Glutamatergic neuron (in vitro differentiated cells): ENCODE data around the gene KRTAP10-2. TPM values are rescaled to one million over a fixed set of nuclear protein-coding genes. Genes with fewer than 3 reads are reported as not detected.

ENCODE experiments used
- DNase-seq: peaks from one replicate; pipeline ENCODE4 v3.0.0; 2022
- H3K27ac Mint-ChIP-seq: one replicate; pipeline ENCODE4 v1.8.0; 2020; ENCODE audit warnings: mild to moderate bottlenecking, mixed read lengths, inconsistent platforms; ENCODE audit not compliant: unreplicated experiment
- H3K27me3 Mint-ChIP-seq: one replicate; pipeline ENCODE4 v1.8.0; 2020; ENCODE audit warnings: mild to moderate bottlenecking, moderate library complexity, mixed read lengths, inconsistent platforms; ENCODE audit not compliant: unreplicated experiment
- H3K36me3 Mint-ChIP-seq: one replicate; pipeline ENCODE4 v1.8.0; 2020; ENCODE audit warnings: mild to moderate bottlenecking, mixed read lengths, inconsistent platforms; ENCODE audit not compliant: unreplicated experiment
- H3K4me1 Mint-ChIP-seq: one replicate; pipeline ENCODE4 v1.8.0; 2020; ENCODE audit warnings: mild to moderate bottlenecking, low read depth, mixed read lengths, inconsistent platforms; ENCODE audit not compliant: unreplicated experiment
- H3K4me3 Mint-ChIP-seq: one replicate; pipeline ENCODE4 v1.8.0; 2020; ENCODE audit warnings: mild to moderate bottlenecking, mixed read lengths, inconsistent platforms; ENCODE audit not compliant: unreplicated experiment
- H3K9me3 Mint-ChIP-seq: one replicate; pipeline ENCODE4 v1.8.0; 2020; ENCODE audit warnings: mild to moderate bottlenecking, moderate library complexity, mixed read lengths, inconsistent platforms; ENCODE audit not compliant: unreplicated experiment
- total RNA-seq: library from RNA; stranded (reverse); fragmentation: NEBNext Ultra II Directional; extraction: Animal tissue kit (Norgen Biotek cat#: 25700); gene quantifications from one replicate; pipeline ENCODE4 v1.2.1, GENCODE V29; 2021; ENCODE audit not compliant: unreplicated experiment
- TF ChIP-seq, protein P1 (sequence below): fragments of 200-600 bp; sonication (generic); IDR thresholded peaks from one replicate; pipeline ENCODE4 v1.5.0; 2021; ENCODE audit not compliant: partially characterized antibody, unreplicated experiment

Gene KRTAP10-2
- total RNA-seq, 1 donor from 2014 or later = not detected

DNA sequence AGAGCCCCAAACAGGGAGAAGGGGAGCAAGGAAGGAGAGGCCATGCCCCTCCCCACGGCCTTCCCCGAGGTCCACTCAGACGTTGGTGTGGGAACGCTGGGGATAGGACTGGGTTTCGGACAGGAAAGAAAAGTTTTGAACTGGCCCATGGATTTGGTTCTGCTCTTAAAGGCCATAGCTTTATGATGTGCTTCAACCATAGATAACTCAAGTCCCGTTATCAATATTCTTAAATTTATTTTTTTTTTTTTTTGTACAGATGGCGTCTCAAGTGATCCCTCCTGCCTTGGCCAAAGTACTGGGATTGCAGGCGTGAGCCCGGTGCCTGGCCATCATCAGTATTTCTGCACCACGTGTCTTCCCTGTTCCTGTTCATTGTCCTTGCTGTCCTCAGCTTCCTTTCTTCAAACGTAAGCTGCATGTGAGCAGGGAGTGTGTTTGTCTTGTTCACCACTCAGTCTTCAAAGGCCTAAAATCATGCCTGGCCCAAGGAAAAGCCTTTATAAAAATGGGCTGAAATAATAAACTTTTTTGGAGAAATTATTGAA is 10.5 kb downstream of the KRTAP10-2 start:
- no peaks in the 10 kb centered on the region for H3K27me3 Mint-ChIP-seq
- DNase-seq = no peak
- H3K36me3 Mint-ChIP-seq = peaks cover 5% of the 10 kb centered on the region
- no peaks in the 10 kb centered on the region for H3K4me1 Mint-ChIP-seq
- H3K9me3 Mint-ChIP-seq = peaks cover 6% of the 10 kb centered on the region
- H3K27ac Mint-ChIP-seq = no peak overlapping the region
- TF ChIP-seq, protein P1, sequence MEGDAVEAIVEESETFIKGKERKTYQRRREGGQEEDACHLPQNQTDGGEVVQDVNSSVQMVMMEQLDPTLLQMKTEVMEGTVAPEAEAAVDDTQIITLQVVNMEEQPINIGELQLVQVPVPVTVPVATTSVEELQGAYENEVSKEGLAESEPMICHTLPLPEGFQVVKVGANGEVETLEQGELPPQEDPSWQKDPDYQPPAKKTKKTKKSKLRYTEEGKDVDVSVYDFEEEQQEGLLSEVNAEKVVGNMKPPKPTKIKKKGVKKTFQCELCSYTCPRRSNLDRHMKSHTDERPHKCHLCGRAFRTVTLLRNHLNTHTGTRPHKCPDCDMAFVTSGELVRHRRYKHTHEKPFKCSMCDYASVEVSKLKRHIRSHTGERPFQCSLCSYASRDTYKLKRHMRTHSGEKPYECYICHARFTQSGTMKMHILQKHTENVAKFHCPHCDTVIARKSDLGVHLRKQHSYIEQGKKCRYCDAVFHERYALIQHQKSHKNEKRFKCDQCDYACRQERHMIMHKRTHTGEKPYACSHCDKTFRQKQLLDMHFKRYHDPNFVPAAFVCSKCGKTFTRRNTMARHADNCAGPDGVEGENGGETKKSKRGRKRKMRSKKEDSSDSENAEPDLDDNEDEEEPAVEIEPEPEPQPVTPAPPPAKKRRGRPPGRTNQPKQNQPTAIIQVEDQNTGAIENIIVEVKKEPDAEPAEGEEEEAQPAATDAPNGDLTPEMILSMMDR = no peak
- no peak overlapping the region for H3K4me3 Mint-ChIP-seq

DNA sequence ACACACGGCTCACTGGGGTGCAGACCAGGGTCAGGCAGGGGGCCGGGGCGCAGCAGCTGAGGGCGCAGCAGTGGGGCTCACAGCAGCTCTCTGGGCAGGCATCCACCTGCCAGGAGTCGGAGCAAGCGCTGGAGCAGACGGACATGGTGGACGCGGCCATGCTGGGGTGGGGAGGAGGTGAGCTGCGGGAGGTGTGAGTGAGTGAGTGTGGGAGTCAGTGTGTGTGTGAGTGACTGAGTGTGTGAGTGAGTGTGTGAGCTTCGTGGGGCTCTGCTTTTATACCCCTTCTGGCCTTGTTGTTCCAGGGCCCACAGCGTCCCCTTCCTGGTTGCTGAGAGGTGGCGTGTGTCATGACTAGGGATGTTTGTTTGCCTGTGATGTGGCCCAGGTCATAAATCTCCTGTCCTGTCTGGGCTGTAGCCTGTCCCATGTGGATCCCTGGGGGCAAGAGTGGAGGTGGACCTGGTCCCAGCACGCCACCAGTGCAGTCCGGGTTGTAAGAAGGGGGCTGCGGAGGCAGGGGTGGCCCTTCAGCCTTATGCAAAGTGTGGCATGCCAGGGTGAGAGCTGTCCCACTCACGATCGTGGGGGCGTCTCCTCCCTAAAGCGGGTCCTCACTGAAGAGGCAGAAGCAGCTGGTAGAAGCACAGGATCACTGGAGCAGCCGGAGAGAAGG is 11.2 kb downstream of the KRTAP10-2 start, which contains the start of gene KRTAP10-1:
KRTAP10-1 (minus strand) TSS at position 205 of the 676 bp plus-strand sequence; CDS start at position 160, 45 bp downstream.
- TF ChIP-seq, protein P1 = no peak
- peaks cover 5% of the 10 kb centered on the region for H3K36me3 Mint-ChIP-seq
- no peak for DNase-seq
- no peaks in the 10 kb centered on the region for H3K27me3 Mint-ChIP-seq
- no peak within 1 kb of the TSS for H3K4me3 Mint-ChIP-seq
- H3K4me1 Mint-ChIP-seq = no peaks in the 10 kb centered on the region
- peaks cover 8% of the 10 kb centered on the region for H3K9me3 Mint-ChIP-seq
- H3K27ac Mint-ChIP-seq = no peak within 1 kb of the TSS

DNA sequence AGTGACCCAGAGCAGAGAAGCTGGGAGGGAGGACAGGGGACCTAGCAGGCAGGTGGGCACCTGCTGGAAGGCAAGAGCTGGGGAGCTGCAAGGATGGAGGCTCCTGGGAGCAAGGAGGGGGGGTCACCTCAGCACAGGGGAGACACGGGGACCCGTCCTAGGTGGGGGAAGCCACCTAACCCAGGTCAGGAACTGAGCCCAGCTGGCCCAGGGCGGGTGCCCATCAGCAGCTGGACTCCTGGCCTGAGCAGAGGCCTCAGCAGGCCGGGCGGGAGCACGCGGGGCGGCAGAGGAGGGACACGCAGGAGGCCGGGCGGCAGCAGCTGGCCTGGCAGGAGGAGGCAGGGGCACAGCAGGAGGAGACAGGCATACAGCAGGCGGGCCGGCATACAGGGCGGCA is 12.3 kb downstream of the KRTAP10-2 start:
- Mint-ChIP-seq H3K27me3 (no peaks in the 10 kb centered on the region), H3K27ac (no peak overlapping the region), H3K4me1 (no peaks in the 10 kb centered on the region), H3K36me3 (peaks cover 5% of the 10 kb centered on the region), H3K4me3 (no peak overlapping the region), H3K9me3 (peaks cover 9% of the 10 kb centered on the region)
- no peak for DNase-seq
- TF ChIP-seq, protein P1 = no peak

DNA sequence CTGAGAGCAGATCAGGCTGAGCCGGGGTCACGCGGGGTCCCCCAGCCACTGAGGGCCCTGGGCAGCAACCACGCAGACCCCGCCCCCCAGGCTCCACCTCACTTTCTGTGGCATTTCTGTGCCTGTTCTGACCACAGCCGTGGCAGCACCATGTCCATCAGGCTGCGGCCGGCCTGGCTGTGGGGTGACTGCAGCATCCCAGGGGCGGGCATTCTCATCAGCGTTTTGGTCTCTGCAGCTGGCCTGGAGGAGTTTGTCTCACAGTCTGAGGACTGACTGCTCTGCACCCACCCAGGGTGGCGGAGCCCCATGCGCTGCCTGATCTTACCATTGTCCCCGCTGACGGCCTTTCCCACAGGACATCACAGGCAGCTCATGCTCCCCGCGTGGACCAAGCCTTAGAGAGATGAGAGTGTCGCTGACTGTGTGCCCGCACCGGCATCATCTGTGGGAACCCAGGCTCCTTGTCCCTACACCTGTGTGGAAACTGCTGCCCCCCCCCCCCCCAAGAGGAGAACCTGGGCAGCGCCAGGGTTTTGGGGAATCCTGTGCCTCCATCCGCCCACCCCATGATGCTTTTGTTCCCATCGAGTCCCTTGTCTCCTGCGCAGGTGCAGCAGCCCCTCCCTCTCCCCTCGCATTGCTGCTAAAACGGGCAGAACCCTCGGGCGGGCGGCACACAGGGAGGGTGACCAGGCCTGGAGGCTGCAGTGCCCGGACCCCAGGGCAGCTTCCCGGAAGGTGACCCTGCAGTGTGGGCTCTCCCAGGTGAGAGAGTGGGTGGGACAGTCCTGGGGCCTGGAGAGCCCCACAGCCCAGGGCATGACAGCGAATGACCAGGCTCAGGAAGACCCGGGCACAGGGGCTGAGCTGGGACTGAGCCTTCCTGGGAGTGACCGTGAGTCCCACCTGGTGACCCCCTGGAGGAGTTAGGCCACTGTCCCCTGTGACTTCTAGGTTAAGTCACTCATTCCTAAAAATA is 13.1 kb downstream of the KRTAP10-2 start:
- Mint-ChIP-seq H3K27me3 (no peaks in the 10 kb centered on the region), H3K4me3 (no peak overlapping the region), H3K9me3 (peaks cover 9% of the 10 kb centered on the region), H3K36me3 (peaks cover 5% of the 10 kb centered on the region), H3K27ac (no peak overlapping the region), H3K4me1 (no peaks in the 10 kb centered on the region)
- TF ChIP-seq, protein P1 = no peak
- no peak for DNase-seq
